Activated T-cell treated with anti-CD3 and anti-CD28 coated beads, Interleukin-2, amount 50 U/mL, for 4 hours (primary cell): Measurements from ENCODE around the gene LTA. TPM values are rescaled to one million over a fixed set of nuclear protein-coding genes. Genes with fewer than 3 reads are reported as not detected.

Experiments used
- ATAC-seq, 2 donors: fragments of 200-7000 bp; cut with Tn5 transposase; one replicate each; pipeline ENCODE4 v1.10.0; 2021
- DNase-seq: peaks from one replicate; pipeline ENCODE4 v3.0.0-alpha.2; 2020
- H3K27me3 Mint-ChIP-seq: one replicate; pipeline ENCODE4 v1.8.0; 2021; ENCODE audit warnings: low read depth, mixed read lengths
- H3K36me3 Mint-ChIP-seq: one replicate; pipeline ENCODE4 v1.8.0; 2022; ENCODE audit warnings: mixed read lengths; ENCODE audit not compliant: insufficient read depth
- H3K4me1 Mint-ChIP-seq: one replicate; pipeline ENCODE4 v1.8.0; 2021; ENCODE audit warnings: low read depth, mixed read lengths
- H3K4me3 Mint-ChIP-seq: one replicate; pipeline ENCODE4 v1.8.0; 2021; ENCODE audit warnings: mild to moderate bottlenecking, moderate library complexity, mixed read lengths
- H3K9me3 Mint-ChIP-seq: one replicate; pipeline ENCODE4 v1.8.0; 2021; ENCODE audit warnings: mixed read lengths
- total RNA-seq, 3 donors: library from RNA; stranded (reverse); gene quantifications; one replicate each; pipeline ENCODE4 v1.2.1, GENCODE V29; 2021

Gene LTA, protein sequence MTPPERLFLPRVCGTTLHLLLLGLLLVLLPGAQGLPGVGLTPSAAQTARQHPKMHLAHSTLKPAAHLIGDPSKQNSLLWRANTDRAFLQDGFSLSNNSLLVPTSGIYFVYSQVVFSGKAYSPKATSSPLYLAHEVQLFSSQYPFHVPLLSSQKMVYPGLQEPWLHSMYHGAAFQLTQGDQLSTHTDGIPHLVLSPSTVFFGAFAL
- 1,000 to 10,000 TPM; 1,238 to 1,641 (median 1,296) TPM for total RNA-seq

DNA sequence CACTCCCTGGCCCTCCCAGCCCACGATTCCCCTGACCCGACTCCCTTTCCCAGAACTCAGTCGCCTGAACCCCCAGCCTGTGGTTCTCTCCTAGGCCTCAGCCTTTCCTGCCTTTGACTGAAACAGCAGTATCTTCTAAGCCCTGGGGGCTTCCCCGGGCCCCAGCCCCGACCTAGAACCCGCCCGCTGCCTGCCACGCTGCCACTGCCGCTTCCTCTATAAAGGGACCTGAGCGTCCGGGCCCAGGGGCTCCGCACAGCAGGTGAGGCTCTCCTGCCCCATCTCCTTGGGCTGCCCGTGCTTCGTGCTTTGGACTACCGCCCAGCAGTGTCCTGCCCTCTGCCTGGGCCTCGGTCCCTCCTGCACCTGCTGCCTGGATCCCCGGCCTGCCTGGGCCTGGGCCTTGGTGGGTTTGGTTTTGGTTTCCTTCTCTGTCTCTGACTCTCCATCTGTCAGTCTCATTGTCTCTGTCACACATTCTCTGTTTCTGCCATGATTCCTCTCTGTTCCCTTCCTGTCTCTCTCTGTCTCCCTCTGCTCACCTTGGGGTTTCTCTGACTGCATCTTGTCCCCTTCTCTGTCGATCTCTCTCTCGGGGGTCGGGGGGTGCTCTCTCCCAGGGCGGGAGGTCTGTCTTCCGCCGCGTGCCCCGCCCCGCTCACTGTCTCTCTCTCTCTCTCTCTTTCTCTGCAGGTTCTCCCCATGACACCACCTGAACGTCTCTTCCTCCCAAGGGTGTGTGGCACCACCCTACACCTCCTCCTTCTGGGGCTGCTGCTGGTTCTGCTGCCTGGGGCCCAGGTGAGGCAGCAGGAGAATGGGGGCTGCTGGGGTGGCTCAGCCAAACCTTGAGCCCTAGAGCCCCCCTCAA, at the start of gene LTA:
LTA (plus strand) TSS at position 249 of the 871 bp plus-strand sequence; CDS start at position 703, 454 bp downstream.
- peak within 1 kb of the TSS; percentile 96 for H3K4me3 Mint-ChIP-seq
- no peaks in the 10 kb centered on the region for H3K9me3 Mint-ChIP-seq
- ATAC-seq: peak; percentile 49 to 57
- H3K36me3 Mint-ChIP-seq: peaks cover 42% of the 10 kb centered on the region
- peak; percentile 75 for DNase-seq
- H3K27me3 Mint-ChIP-seq: no peaks in the 10 kb centered on the region
- H3K4me1 Mint-ChIP-seq: peaks cover 83% of the 10 kb centered on the region

DNA sequence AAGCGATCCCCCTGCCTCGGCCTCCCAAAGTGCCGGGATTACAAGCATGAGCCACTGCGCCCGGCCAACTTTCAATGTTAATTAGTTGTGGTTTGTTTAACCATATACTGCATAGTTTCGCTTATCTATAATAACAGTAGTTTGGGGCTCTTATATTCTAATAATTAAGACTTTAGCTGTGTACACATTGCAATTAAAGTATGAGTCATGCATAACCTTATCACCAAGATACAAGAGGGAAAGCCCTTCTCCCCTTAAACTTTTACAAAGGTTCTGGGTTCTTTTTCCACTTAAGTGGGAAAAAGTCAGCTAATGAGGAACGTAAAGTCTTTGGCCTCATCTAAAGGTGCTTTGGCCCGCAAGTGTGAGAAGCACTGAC, 46.5 kb upstream of the LTA start:
- DNase-seq (no peak), ATAC-seq (no peak)
- peaks cover 2% of the 10 kb centered on the region for H3K27me3 Mint-ChIP-seq
- H3K36me3 Mint-ChIP-seq: peaks cover 12% of the 10 kb centered on the region
- peaks cover 2% of the 10 kb centered on the region for H3K4me1 Mint-ChIP-seq
- no peak overlapping the region for H3K4me3 Mint-ChIP-seq
- H3K9me3 Mint-ChIP-seq: no peaks in the 10 kb centered on the region

DNA sequence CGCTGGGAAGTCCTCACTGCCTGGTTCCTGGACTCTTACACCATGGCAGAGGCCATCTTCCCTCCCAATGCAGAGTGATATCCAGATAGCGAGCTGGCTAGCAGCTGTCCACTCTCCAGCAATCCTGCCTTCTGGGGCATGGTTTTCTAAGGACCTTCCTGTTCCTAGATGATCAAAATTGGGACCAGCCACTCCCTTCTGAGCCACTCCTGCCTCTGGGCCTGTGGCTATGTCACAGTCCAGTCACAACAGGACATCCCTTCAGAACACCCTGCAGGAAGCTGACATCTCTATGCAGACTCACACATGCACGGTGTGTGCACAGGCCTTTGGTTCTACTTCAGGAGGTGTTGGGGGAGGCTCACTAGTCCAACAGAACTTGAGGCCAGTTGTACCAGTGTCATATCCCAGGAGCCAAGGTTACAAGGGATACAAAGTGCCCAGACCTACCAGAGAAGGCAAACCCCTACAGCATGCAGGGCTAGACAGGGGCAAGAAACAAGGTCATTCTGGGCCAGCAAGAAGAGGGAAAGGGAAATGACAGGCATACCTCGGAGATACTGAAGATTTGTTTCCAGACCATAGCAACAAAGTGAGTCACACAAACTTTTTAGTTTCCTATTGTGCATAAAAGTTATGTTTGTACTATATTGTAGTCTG, 46.0 kb upstream of the LTA start:
- ATAC-seq (peak in 1 of 2 donors; percentile 12), DNase-seq (no peak)
- Mint-ChIP-seq H3K9me3 (no peaks in the 10 kb centered on the region), H3K27me3 (peaks cover 2% of the 10 kb centered on the region), H3K4me1 (peaks cover 2% of the 10 kb centered on the region), H3K4me3 (no peak overlapping the region), H3K36me3 (peaks cover 17% of the 10 kb centered on the region)

DNA sequence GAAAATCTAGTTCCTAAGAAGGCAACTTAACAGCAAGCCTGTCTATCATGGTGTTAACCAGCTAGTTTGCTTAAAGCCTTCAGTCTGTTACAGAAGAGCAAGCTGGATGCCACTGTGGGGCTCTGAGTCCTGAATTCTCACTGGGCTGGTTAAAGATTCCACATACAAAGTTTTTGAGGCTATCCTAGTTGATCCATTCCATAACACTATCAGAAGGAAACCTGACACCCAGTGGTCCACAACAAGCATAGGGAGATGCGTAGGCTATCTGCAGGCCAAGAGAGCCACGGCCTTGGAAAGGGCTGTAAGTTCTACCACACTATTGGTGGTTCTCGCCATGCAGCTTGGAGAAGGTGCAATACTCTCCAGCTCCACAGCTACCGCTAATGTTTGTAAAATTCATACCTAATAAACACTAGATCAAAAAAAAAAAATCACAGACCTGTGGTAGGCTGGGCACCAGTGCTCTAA, 43.7 kb upstream of the LTA start:
- Mint-ChIP-seq H3K4me3 (no peak overlapping the region), H3K9me3 (no peaks in the 10 kb centered on the region), H3K27me3 (no peaks in the 10 kb centered on the region), H3K36me3 (peaks cover 27% of the 10 kb centered on the region), H3K4me1 (peaks cover 12% of the 10 kb centered on the region)
- ATAC-seq: peak in 1 of 2 donors; percentile 6
- DNase-seq: no peak

DNA sequence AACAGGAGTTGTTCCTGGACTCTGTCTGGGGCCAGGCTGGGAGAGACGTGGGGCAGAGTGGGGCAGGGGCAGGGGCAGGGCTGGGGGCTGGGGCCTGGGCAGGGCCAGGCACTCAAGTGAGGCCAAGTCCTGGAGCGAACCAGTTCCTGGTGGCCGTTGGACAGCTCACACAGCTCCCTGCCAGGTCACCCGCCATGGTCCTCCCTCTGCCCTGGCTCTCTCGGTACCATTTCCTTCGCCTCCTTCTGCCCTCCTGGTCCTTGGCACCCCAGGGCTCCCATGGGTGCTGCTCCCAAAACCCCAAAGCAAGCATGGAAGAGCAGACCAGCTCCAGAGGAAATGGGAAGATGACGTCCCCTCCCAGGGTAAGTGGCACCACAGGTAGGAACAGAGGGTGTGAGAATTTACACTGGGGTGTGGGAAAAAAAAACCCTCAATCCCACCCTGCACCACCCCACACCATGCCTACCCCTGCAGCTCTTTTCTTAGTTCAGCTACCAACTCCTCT, 43.2 kb upstream of the LTA start, which contains the start of gene MCCD1:
MCCD1 (plus strand) TSS at position 142 of the 508 bp plus-strand sequence; CDS start at position 195, 53 bp downstream.
- Mint-ChIP-seq H3K9me3 (no peaks in the 10 kb centered on the region), H3K36me3 (peaks cover 30% of the 10 kb centered on the region), H3K4me3 (no peak within 1 kb of the TSS), H3K4me1 (peaks cover 13% of the 10 kb centered on the region), H3K27me3 (no peaks in the 10 kb centered on the region)
- ATAC-seq (peak; percentile 6 to 21), DNase-seq (no peak)

DNA sequence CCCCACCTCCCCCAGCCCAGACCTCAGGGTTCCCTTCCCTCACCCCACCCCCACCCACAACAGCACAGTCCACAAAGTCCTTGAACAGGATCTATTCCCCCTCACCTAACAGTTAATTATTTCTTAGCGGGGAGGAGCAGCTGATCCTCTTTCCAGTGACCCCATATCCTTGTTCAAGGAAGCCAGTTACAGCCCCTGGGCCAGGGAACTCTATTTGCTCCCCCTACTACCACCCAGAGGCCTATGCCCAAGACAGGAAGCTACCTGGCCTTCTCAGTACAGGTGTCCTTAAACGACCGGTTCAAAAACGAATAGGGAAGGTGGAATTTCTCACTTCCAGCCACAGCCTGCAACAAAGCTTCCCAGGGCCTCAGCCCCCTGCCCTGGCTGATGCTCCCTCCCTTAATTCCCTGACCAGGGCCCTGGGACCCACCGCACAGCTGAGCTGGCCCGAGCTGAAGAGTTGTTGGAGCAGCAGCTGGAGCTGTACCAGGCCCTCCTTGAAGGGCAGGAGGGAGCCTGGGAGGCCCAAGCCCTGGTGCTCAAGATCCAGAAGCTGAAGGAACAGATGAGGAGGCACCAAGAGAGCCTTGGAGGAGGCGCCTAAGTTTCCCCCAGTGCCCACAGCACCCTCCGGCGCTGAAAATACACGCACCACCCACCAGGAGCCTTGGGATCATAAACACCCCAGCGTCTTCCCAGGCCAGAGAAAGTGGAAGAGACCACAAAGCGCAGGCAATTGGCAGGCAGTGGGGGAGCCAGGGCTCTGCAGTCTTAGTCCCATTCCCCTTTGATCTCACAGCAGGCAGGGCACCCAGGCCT, 42.5 kb upstream of the LTA start:
- ATAC-seq (peak; percentile 7 to 13), DNase-seq (no peak)
- Mint-ChIP-seq H3K9me3 (no peaks in the 10 kb centered on the region), H3K4me3 (no peak overlapping the region), H3K36me3 (peaks cover 33% of the 10 kb centered on the region), H3K27me3 (no peaks in the 10 kb centered on the region), H3K4me1 (peaks cover 13% of the 10 kb centered on the region)

DNA sequence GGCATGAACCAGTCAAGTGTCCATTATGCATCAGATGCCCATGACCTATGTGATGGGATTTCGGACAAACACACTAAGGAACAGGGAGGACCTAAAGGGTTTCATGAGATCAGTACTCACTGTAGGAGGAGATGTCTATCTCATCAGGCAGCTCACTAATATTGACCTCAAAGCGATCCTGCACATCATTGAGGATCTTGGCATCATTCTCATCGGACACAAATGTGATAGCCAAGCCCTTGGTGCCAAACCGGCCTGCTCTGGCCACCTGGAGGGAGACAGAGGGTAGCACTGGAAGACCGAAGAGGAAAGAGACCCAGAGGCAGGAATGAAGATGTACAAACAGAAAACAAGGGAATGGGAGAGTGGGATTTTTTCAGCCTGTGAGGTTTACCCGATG, 41.4 kb upstream of the LTA start:
- H3K27me3 Mint-ChIP-seq: no peaks in the 10 kb centered on the region

DNA sequence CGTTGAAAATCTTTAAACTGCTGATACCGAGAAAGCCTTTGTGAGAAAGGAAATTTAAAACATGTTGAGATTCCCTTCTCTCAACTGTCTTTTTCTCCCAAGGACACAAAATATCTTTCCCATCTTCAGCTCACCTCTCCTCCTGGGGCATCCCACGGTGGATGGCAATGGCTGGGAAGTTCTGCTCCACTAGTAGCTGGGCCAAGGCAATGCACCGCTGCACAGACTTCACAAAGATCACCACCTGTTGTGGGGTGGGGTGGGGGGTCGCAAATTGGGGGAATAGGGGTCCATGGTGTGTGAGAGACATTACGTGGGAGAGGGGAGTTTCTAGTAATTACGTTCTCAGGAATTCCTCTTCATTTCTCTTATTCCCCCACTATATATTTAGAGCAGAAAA, 40.9 kb upstream of the LTA start:
- H3K9me3 Mint-ChIP-seq: no peaks in the 10 kb centered on the region

More for the DNA sequence above, 41.4 kb upstream of the LTA start:
- ATAC-seq (no peak), DNase-seq (no peak)
- Mint-ChIP-seq H3K9me3 (no peaks in the 10 kb centered on the region), H3K4me1 (peaks cover 14% of the 10 kb centered on the region), H3K4me3 (no peak overlapping the region), H3K36me3 (peaks cover 42% of the 10 kb centered on the region)

DNA sequence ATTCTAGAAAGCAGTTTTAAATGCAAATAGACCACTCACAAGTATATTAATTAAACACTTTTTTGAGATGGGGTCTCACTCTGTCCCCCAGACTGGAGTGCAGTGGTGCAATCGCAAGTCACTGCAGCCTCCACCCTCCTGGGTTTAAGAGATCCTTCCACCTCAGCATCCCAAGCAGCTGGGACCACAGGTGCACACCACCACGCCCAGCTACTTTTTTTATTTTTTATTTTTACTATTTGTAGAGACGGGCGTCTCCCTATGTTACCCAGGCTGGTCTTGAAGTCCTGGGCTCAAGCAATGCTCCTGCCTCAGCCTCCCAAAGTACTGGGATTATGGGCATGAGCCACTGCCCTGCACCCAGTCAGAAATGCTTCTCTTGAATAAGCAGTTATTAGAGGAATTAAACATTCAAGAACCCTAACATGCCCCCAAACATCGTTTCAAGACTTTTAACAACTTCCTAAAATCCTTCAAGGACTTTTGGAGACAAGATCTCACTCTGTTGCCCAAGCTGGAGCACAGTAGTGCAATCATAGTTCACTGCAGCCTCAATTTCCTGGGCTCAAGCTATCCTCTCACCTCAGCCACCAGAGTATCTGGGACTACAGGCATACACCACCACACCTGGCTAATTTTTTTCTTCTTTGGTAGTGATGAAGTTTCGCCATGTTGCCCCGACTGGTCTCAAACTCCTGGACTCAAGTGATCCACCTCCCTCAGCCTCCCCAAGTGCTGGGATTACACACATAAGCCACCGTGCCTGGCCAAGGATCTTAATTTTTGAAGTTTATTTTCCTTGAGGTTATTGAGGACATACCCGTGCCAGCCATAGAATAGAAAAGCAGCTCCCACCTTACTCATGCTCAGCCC, 40.1 kb upstream of the LTA start:
- H3K9me3 Mint-ChIP-seq: no peaks in the 10 kb centered on the region
- no peak overlapping the region for H3K4me3 Mint-ChIP-seq
- H3K27me3 Mint-ChIP-seq: no peaks in the 10 kb centered on the region
- H3K4me1 Mint-ChIP-seq: peaks cover 24% of the 10 kb centered on the region
- H3K36me3 Mint-ChIP-seq: peaks cover 52% of the 10 kb centered on the region
- DNase-seq (no peak), ATAC-seq (no peak)

More for the DNA sequence above, 40.9 kb upstream of the LTA start:
- DNase-seq: no peak
- H3K4me3 Mint-ChIP-seq: no peak overlapping the region
- peaks cover 47% of the 10 kb centered on the region for H3K36me3 Mint-ChIP-seq
- no peak for ATAC-seq
- no peaks in the 10 kb centered on the region for H3K27me3 Mint-ChIP-seq
- peaks cover 19% of the 10 kb centered on the region for H3K4me1 Mint-ChIP-seq

DNA sequence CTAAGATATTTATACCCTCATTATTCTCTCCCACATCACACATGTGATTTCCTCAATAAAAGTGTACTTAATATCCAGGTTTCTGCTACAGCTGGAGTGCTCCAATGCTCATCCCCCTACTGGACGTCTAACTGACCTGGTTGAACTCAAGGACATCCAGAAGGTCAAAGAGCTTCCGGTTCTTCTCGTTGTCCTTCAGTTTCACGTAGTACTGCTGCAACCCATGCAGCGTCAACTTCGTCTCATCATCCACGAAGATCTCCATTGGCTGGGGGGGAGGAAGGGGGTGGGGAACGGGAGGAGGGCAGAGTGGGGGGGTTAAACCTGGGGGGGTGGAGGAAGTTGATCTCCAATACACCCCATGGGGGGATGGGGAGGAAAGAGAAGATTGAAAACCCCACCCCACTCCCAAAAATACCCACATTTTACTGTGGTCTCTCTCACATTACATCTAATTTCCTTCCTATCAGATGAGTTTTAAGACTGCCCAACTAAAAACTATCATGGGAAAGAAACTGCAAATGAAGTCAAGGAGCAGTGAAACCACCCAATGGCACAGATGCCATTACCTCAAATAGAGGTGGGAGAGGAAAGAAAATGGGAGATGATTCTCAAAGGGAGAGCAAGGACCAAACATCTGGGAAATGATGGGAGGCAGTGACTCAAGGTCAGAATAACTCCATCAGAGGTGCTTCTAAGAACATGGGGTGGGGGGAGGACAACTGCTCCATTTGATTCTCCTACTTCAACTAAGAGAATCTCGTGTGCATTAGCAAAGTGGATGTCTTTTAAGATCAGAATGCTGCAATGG, 39.2 kb upstream of the LTA start:
- Mint-ChIP-seq H3K4me1 (peaks cover 29% of the 10 kb centered on the region), H3K27me3 (no peaks in the 10 kb centered on the region), H3K9me3 (no peaks in the 10 kb centered on the region), H3K36me3 (peaks cover 57% of the 10 kb centered on the region), H3K4me3 (no peak overlapping the region)
- ATAC-seq: no peak
- no peak for DNase-seq

DNA sequence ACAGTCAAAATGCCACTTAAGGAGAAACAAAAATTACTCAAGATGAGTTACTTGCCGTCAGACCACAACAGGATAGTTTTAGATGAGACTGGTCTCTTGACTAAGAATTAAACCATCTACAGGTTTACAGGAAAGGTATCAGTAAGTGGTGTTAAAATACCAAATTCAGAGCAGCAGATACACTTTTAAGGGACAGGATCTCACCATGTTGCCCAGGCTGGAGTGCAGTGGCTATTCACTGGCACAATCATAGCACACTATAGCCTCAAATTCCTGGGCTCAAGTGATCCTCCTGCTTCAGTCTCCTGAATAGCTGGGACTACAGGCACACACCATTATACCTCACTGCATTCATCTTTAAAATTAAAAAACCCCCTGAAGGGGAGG, 38.6 kb upstream of the LTA start:
- H3K36me3 Mint-ChIP-seq: peaks cover 59% of the 10 kb centered on the region
- no peak for DNase-seq
- H3K9me3 Mint-ChIP-seq: no peaks in the 10 kb centered on the region
- no peak for ATAC-seq
- H3K27me3 Mint-ChIP-seq: no peaks in the 10 kb centered on the region
- H3K4me3 Mint-ChIP-seq: no peak overlapping the region
- H3K4me1 Mint-ChIP-seq: peaks cover 33% of the 10 kb centered on the region

DNA sequence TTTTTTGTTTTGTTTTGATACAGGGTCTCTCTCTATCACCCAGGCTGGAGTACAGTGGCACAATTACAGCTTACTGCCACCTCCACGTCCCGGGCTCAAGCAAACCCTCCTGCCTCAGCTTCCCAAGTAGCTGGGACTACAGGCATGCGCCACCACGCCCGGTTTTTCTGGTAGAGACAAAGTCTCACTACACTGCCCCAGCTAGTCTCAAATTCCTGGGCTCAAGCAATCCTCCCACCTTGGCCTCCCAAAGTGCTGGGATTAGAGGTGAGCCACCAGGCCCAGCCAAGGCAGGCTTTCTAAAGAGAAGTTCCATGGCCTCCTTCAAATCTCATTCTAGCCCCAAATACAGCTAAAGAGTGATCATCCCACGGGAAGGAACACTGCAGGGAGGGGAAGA, 38.1 kb upstream of the LTA start:
- ATAC-seq: no peak
- no peak for DNase-seq
- H3K36me3 Mint-ChIP-seq: peaks cover 65% of the 10 kb centered on the region
- H3K4me3 Mint-ChIP-seq: no peak overlapping the region
- H3K27me3 Mint-ChIP-seq: no peaks in the 10 kb centered on the region
- H3K9me3 Mint-ChIP-seq: no peaks in the 10 kb centered on the region
- peaks cover 38% of the 10 kb centered on the region for H3K4me1 Mint-ChIP-seq
